H1 (cell line): ENCODE measurements around the gene ADIPOR2.

Experiments
- CTCF ChIP-seq, 3 experiments: IDR thresholded peaks; 1 replicate in 2 of 3; 2 replicates in 1 of 3; pipeline versions ENCODE4 v1.5.1 to v1.6.1; 2011; ENCODE audit warnings: low read length in 3 of 3, mild to moderate bottlenecking in 3 of 3, inconsistent platforms in 2 of 3, low read depth in 1 of 3, moderate library complexity in 1 of 3; ENCODE audit not compliant: insufficient read depth in 1 of 3; ENCODE audit errors: control extremely low read depth in 1 of 3
- EZH2 ChIP-seq: fragments of 200-600 bp; sonication (generic); IDR thresholded peaks from 2 replicates; pipeline ENCODE4 v1.7.1; 2012; ENCODE audit warnings: low read depth, mild to moderate bottlenecking, moderate library complexity, low read length, inconsistent platforms; ENCODE audit not compliant: severe bottlenecking
- POLR2A ChIP-seq, 2 experiments: IDR thresholded peaks; 1 replicate in 1 of 2; 2 replicates in 1 of 2; pipeline ENCODE4 v1.6.1; 2011; ENCODE audit warnings: low read depth in 2 of 2, low read length in 2 of 2, mild to moderate bottlenecking in 2 of 2; ENCODE audit errors: control extremely low read depth in 1 of 2
- POU5F1 ChIP-seq: IDR thresholded peaks from 2 replicates; pipeline ENCODE4 v1.6.1; 2011; ENCODE audit warnings: low read depth, mild to moderate bottlenecking, low read length, moderate library complexity
- RFX5 ChIP-seq: IDR thresholded peaks from 2 replicates; pipeline ENCODE4 v1.6.1; 2011; ENCODE audit warnings: low read depth, low read length, improper control_type of control experiment, borderline replicate concordance
- RXRA ChIP-seq: IDR thresholded peaks from 2 replicates; pipeline ENCODE4 v1.6.1; 2011; ENCODE audit warnings: low read depth, mild to moderate bottlenecking, low read length, moderate library complexity; ENCODE audit not compliant: insufficient read depth

- TF ChIP-seq RXRA (no peak), POU5F1 (no peak), RFX5 (no peak), POLR2A (IDR thresholded peaks at IDR 0.05; ENCODE audit: control extremely low read depth in 1 of 2, low read depth in 2 of 2, low read length in 2 of 2) (no peak), CTCF (IDR thresholded peaks at IDR 0.05; ENCODE audit: control extremely low read depth in 1 of 3, insufficient read depth in 1 of 3, low read depth in 1 of 3, low read length in 3 of 3) (no peak), EZH2 (no peak)
Measured at GRCh38 chr12:1740161-1740948, 49.5 kb downstream of the ADIPOR2 start.
